ENCODE measurements around the gene HAAO.

DNA sequence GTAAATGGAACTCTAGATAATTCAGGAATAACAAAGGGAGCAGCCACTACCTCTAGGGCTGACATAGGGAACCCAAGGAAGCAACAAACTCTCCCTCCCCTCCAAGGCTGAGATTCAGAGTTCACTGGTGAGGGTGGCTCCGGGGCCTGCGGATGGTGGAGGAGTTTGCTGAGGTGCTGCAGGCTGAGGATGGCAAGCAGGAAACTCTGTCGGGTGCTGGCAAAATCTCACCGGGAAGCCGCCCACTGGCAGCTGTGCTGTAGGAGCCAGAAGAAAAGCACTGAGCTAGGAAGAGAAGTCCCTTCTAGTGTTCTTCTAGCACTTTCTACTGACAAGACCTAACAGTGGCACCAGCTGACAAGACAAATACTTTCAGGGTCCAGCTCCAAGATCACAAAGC is 12.5 kb upstream of the HAAO start:
- TF ChIP-seq TAF1 (IDR thresholded peaks at IDR 0.05; ENCODE audit: low read depth, low read length) (no peak), PAX5 (IDR thresholded peaks at IDR 0.05; ENCODE audit: insufficient read depth, low read length, severe bottlenecking) (no peak), POLR2A (IDR thresholded peaks at IDR 0.05; ENCODE audit: low read depth, low read length) (no peak), POLR2AphosphoS5 (IDR thresholded peaks at IDR 0.05; ENCODE audit: low read depth, low read length) (no peak), SPI1 (IDR thresholded peaks at IDR 0.05; ENCODE audit: low read depth, low read length) (no peak)

All from GM12891 (cell line).